ENCODE results near the gene PAX5.

Gene PAX5

GRCh38 chr9:36818965-36819870 lies 214.8 kb downstream of the PAX5 start:
- DNase-seq (ENCODE audit: insufficient read length, low spot score), result no peak
- no peak for TF ChIP-seq POU2F2 (IDR thresholded peaks at IDR 0.05; ENCODE audit: low read depth, low read length)
- no peak for TF ChIP-seq SPI1 (IDR thresholded peaks at IDR 0.05; ENCODE audit: low read depth, low read length)
- no peak for TF ChIP-seq POLR2AphosphoS5 (IDR thresholded peaks at IDR 0.05; ENCODE audit: low read depth, low read length)
- TF ChIP-seq PAX5 (IDR thresholded peaks at IDR 0.05; ENCODE audit: insufficient read depth, low read length, severe bottlenecking), result no peak
- no peak for TF ChIP-seq POLR2A (IDR thresholded peaks at IDR 0.05; ENCODE audit: low read depth, low read length)
- no peak for TF ChIP-seq TAF1 (IDR thresholded peaks at IDR 0.05; ENCODE audit: low read depth, low read length)
- FAIRE-seq, result no peak

GRCh38 chr9:36818242-36818938 lies 215.7 kb downstream of the PAX5 start:
- DNase-seq (ENCODE audit: insufficient read length, low spot score), result no peak
- TF ChIP-seq TAF1 (IDR thresholded peaks at IDR 0.05; ENCODE audit: low read depth, low read length), result no peak
- no peak for TF ChIP-seq SPI1 (IDR thresholded peaks at IDR 0.05; ENCODE audit: low read depth, low read length)
- no peak for TF ChIP-seq POLR2AphosphoS5 (IDR thresholded peaks at IDR 0.05; ENCODE audit: low read depth, low read length)
- no peak for TF ChIP-seq PAX5 (IDR thresholded peaks at IDR 0.05; ENCODE audit: insufficient read depth, low read length, severe bottlenecking)
- no peak for TF ChIP-seq POLR2A (IDR thresholded peaks at IDR 0.05; ENCODE audit: low read depth, low read length)
- TF ChIP-seq POU2F2 (IDR thresholded peaks at IDR 0.05; ENCODE audit: low read depth, low read length), result no peak
- FAIRE-seq, result no peak

GRCh38 chr9:36817160-36817834 lies 216.8 kb downstream of the PAX5 start:
- TF ChIP-seq SPI1 (IDR thresholded peaks at IDR 0.05; ENCODE audit: low read depth, low read length), result no peak
- TF ChIP-seq TAF1 (IDR thresholded peaks at IDR 0.05; ENCODE audit: low read depth, low read length), result no peak
- no peak for TF ChIP-seq POU2F2 (IDR thresholded peaks at IDR 0.05; ENCODE audit: low read depth, low read length)
- TF ChIP-seq POLR2AphosphoS5 (IDR thresholded peaks at IDR 0.05; ENCODE audit: low read depth, low read length), result no peak
- no peak for TF ChIP-seq POLR2A (IDR thresholded peaks at IDR 0.05; ENCODE audit: low read depth, low read length)
- TF ChIP-seq PAX5 (IDR thresholded peaks at IDR 0.05; ENCODE audit: insufficient read depth, low read length, severe bottlenecking), result no peak
- FAIRE-seq (no peak), DNase-seq (ENCODE audit: insufficient read length, low spot score) (no peak)

- TF ChIP-seq POLR2AphosphoS5 (IDR thresholded peaks at IDR 0.05; ENCODE audit: low read depth, low read length) (no peak), PAX5 (IDR thresholded peaks at IDR 0.05; ENCODE audit: insufficient read depth, low read length, severe bottlenecking) (no peak), POLR2A (IDR thresholded peaks at IDR 0.05; ENCODE audit: low read depth, low read length) (no peak), TAF1 (IDR thresholded peaks at IDR 0.05; ENCODE audit: low read depth, low read length) (no peak), SPI1 (IDR thresholded peaks at IDR 0.05; ENCODE audit: low read depth, low read length) (no peak), POU2F2 (IDR thresholded peaks at IDR 0.05; ENCODE audit: low read depth, low read length) (no peak)
- FAIRE-seq (no peak), DNase-seq (ENCODE audit: insufficient read length, low spot score) (no peak)
These were observed 217.7 kb downstream of the PAX5 start for GRCh38 chr9:36816371-36816770.

- no peak for TF ChIP-seq TAF1 (IDR thresholded peaks at IDR 0.05; ENCODE audit: low read depth, low read length)
- no peak for TF ChIP-seq PAX5 (IDR thresholded peaks at IDR 0.05; ENCODE audit: insufficient read depth, low read length, severe bottlenecking)
- no peak for TF ChIP-seq POLR2AphosphoS5 (IDR thresholded peaks at IDR 0.05; ENCODE audit: low read depth, low read length)
- no peak for TF ChIP-seq POU2F2 (IDR thresholded peaks at IDR 0.05; ENCODE audit: low read depth, low read length)
- TF ChIP-seq SPI1 (IDR thresholded peaks at IDR 0.05; ENCODE audit: low read depth, low read length), result no peak
- TF ChIP-seq POLR2A (IDR thresholded peaks at IDR 0.05; ENCODE audit: low read depth, low read length), result no peak
- FAIRE-seq, result no peak
- DNase-seq (ENCODE audit: insufficient read length, low spot score), result no peak
These were observed 218.3 kb downstream of the PAX5 start for GRCh38 chr9:36815566-36816348.

GRCh38 chr9:36815023-36815422 lies 219.0 kb downstream of the PAX5 start:
- FAIRE-seq, result no peak
- DNase-seq (ENCODE audit: insufficient read length, low spot score), result no peak
- TF ChIP-seq POLR2A (IDR thresholded peaks at IDR 0.05; ENCODE audit: low read depth, low read length) (no peak), POLR2AphosphoS5 (IDR thresholded peaks at IDR 0.05; ENCODE audit: low read depth, low read length) (no peak), POU2F2 (IDR thresholded peaks at IDR 0.05; ENCODE audit: low read depth, low read length) (no peak), SPI1 (IDR thresholded peaks at IDR 0.05; ENCODE audit: low read depth, low read length) (no peak), PAX5 (IDR thresholded peaks at IDR 0.05; ENCODE audit: insufficient read depth, low read length, severe bottlenecking) (no peak), TAF1 (IDR thresholded peaks at IDR 0.05; ENCODE audit: low read depth, low read length) (no peak)

- TF ChIP-seq SPI1 (IDR thresholded peaks at IDR 0.05; ENCODE audit: low read depth, low read length) (no peak), POLR2A (IDR thresholded peaks at IDR 0.05; ENCODE audit: low read depth, low read length) (no peak), POU2F2 (IDR thresholded peaks at IDR 0.05; ENCODE audit: low read depth, low read length) (no peak)
- FAIRE-seq (no peak), DNase-seq (ENCODE audit: insufficient read length, low spot score) (no peak)
These were observed 220.9 kb downstream of the PAX5 start for GRCh38 chr9:36813154-36813553.

GRCh38 chr9:36812556-36812955 lies 221.5 kb downstream of the PAX5 start:
- no peak for TF ChIP-seq POU2F2 (IDR thresholded peaks at IDR 0.05; ENCODE audit: low read depth, low read length)
- TF ChIP-seq POLR2AphosphoS5 (IDR thresholded peaks at IDR 0.05; ENCODE audit: low read depth, low read length), result no peak
- TF ChIP-seq POLR2A (IDR thresholded peaks at IDR 0.05; ENCODE audit: low read depth, low read length), result no peak
- TF ChIP-seq PAX5 (IDR thresholded peaks at IDR 0.05; ENCODE audit: insufficient read depth, low read length, severe bottlenecking), result no peak
- no peak for FAIRE-seq
- DNase-seq (ENCODE audit: insufficient read length, low spot score), result no peak
